Amniotic epithelial cell (primary cell): ENCODE data around the gene MAD1L1.
"Not testable (repeated sequence)": the region's sequence is repeated elsewhere in the genome, so short reads cannot be mapped to it uniquely, and the experiment has no call there.

Experiments used
- DNase-seq: peaks from one replicate; pipeline ENCODE4 v3.0.0-alpha.2; 2010; ENCODE audit warnings: low read depth

The MAD1L1 gene

DNA sequence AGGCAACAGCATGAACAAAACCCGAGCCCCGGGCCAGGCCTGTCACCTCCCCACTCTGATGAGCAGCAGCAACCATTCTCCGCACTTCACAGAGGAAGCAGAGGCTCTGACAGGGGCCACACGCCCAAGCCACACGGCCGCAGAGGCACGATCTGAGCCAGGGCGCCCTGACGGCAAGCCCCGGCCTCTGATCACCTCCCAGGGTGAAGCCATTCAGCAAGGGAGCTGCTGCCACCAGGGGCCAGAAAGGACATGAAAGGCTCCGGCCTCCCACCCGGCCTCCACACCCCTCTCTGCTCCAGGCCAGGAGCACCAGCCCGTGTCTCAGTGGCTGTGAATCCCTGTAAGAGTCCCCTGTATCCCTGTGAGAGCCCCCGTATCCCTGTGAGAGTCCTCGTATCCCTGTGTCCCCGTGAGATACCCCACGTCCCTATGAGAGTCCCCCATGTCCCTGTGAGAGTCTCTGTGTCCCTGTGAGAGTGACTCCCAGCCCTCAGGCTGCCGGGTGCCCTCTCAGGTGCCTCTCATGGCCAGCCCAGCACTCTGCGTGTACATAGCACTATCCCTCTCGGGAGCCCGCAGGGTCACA is 187.8 kb downstream of the MAD1L1 start:
- DNase-seq, result no peak

DNA sequence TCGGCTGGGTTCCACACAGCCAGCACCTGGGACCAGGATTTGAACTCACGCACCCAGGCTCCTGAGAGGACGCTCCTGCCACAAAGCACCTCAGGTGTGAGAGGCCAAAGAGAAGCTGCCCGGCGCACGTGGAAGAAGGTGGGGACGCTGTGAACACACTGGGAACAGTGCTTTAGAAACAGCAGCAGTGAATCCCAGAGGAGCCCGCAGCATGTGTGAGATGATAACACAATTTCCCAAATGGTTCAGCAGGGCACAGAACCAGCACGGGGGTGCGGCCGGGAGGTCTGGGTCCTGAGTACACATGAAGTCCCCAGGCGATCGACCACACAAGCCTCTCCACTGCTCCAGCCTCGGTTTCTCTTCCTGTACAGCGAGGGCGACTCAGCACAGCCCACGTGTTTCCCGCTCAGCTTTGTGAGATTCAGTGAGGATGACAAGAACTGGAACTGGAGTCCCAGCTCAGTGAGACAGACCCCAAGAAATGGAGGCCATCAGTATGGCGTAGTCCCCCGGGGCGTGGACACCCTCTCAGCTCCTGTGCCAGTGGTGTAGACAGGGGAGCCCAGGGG is 188.3 kb downstream of the MAD1L1 start:
- DNase-seq, result no peak

DNA sequence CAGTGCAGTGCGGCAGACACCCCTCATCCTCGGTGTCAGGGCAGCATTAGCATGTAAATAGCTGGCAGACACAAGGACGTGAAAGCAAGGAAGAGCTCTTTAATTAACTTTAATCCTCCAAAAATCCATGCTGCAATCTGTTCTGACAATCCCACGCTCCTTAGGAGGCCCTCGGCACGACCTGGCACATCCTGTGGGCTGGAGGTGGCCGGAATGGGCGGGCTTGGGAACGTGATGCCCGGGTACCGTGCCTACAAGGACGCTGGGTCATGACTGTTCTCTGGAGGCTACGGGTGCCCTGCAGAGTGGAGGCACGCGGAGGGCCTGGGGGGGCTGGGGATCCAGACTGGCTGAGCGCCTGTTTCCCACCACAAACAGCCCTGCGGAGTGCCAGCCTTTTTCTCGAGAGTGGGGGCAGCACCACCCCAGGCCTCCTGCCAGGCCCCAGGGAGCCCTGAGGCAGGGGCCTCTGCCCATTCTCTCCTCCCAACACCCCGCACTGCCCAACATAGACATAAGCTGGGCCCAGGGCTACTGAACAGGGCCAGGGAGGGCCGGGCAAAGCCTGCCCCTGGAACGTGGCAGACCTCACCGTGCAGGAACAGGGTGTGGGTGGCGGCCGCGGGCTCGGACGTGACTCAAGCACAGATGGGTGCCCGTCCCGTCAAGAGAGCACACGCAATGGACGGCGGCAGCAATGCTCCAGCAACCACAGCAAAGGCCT is 189.3 kb downstream of the MAD1L1 start:
- DNase-seq, result no peak

DNA sequence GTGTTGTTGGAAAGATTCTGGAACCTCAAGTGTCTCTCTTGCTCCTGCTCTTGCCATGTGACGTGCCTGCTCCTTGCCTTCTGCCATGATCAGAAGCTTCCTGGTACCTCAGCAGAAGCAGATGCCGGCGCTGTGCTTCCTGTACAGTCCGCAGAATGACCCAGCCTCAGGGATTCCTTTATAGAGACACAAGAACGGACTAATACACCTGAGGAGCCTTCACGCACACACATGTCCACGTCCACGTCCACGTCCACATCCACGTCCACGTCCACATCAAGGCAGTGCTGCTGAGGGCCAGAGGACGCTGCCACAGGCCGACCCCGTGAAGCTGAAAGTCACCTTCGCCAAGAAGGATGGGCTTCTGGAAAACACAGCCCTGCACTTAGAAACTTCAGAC is 190.1 kb downstream of the MAD1L1 start:
- DNase-seq, result no peak

DNA sequence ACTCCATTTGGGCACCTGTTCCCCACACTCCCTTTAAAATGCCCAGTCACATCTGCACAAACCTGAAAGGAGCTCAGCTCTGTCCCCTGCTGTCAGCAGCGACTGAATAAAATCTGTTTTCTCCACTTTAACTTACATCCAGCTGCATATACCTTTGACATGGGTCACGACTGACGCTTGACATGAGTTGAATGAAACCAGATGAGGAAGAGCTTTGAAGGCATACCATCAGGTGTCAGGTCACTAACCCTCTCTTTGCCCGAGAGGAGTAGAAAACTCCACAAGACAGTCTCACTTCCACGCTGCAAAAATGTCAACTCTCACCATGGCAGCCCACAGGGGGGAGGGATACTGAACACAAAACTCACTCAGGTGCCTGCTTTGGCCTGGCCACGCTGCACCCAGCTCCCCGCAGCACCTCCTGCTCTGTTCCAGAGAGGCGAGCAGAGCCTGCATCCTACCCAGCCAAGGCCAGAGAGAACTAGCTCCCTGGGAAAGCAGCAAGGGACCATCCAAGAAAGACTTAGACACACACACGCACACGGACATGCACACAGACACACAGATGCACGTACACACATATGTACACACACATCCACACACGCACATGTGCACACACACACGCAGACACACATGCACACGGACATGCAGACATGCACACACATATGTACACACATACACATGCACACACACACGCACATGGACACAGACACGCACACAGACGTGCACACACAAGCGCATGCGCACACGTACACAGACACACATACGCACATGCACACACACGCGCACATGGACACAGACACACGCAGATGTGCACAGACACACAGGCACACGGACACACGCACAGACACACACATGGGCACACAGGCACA is 191.0 kb downstream of the MAD1L1 start:
- no peak for DNase-seq

DNA sequence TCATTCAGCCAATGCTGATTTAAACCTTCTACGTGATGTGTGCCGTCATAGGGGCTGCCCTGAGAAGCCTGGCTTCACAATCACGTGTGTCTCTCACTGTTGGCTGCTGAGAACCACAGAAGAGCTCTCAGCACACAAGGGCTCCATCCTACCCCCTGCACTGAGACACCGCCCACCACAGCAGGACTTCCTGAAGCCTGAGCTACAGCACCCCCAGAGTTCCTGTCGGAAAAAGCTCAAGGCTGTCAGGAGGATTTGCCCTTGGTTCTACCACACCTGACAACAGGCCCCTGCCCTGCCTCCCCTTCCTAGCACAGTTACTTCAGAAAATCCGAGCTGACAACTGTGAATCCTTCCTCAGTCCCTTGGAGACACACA is 191.9 kb downstream of the MAD1L1 start:
- no peak for DNase-seq

DNA sequence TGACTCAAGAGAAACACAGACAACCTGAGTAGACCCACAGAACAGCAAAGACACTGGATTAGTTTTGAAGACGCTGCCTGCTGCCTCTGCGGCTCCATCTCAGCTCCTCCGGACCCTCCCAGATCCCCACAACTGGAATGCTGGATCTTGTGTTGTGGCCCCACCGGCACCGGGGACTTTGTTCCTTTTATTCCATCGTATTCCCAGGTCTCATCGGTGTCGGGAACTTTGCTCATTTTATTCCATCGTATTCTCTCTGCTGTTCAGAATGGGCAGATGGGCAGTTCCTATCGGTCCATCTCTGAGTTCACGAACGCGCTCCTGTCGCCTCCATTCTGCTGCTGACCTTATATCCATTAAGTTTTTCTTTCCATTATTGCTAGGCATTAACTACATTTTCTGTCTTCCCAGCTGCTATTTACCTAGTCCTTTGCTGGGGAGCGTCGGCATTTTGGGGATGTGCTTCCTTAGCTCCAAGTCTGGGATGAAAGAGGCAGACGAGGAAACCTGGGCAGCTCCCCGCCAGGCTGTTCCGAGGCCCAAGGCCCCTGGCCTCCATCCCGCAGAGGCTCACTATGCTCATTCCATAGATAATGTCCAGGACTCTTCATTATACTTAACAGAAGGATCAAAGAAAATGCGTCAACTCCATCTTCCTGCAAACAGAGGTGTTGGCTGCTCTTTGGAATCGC is 192.4 kb downstream of the MAD1L1 start:
- no peak for DNase-seq

DNA sequence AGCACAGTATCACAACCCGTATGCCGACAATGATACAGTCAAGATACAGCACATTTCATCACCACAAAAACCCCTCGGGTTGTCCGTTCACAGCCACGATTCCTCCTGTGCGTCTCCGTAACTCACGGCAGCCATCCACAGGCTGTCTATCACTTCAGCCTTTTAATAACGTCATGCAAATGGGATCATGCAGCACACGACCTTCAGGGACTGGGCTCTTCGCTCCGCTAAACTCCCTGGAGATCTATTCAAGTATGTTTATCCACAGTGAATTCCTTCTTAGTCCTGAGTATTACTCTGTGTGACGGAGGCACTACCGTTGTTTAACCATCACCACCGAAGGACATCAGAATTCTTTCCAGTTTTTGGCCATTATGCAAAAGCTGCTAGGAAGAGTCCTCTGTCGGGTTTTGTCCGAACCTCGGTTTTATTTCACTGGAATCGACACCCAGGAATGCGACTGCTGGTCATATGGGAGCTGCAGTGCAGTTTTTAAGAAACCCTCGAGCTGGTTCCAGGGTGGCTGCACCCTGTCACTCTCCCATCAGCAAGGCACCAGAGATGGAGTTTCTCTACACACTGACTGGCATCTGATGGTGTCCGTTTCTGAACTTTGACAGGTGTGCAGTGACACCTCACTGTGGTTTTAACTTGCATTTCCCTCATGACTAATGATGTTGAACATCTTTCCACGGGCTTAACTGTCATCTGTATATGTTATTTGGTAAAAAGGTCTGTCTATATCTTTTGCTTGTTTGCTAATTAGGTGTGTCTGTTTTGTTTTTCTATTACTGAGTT is 193.6 kb downstream of the MAD1L1 start:
- no peak for DNase-seq

DNA sequence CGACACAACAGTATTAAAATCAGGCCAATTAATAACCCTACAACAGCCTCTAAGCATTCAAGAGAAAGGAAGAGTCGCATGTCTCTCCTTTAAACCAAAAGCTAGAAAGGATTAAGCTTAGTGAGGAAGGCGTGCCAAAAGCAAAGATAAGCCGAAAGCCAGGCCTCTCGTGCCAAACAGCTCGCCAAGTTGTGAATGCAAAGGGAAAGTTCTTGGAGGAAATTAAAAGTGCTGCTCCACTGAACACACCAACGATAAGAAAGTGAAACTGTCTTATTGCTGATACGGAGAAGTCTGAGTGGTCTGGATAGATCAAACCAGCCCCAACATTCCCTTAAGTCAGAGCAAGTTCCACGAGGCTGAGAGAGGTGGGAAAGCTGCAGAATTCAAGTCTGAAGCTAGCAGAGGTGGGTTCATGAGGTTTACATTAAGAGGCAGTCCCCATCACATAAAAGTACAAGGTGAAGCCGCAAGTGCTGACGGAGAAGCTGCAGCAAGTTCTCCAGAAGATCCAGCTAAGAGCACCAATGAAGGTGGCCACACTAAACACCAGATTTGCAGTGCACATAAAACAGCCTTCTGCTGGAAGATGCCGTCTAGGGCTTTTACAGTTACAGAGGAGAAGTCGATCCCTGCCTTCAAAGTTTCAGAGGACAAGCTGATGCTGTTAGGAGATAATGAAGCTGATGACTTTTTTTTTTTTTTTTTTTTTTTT is 194.8 kb downstream of the MAD1L1 start:
- peak; percentile 58 for DNase-seq

DNA sequence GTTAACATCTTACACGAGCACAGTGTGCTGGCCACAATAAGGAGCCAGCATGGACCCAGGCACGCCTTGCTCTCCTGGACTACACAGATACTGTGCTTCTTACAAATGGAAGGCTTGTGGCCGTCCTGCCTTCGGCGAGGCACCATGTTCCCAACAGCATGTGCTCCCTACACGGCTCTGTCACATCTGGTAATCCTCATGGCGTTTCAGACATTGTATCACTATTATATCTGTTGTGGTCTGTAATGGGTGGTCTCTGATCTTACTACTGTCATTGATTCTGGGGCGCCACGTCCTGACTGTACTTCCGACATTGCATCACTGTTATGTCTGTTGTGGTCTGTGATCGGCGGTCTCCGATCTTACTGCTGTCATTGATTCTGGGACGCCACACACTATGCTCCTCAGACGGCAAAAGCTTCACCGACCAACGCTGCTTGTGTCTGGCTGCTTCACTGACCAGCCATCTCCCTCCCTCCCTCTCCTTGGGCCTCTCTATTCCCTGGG is 195.4 kb downstream of the MAD1L1 start:
- no peak for DNase-seq

DNA sequence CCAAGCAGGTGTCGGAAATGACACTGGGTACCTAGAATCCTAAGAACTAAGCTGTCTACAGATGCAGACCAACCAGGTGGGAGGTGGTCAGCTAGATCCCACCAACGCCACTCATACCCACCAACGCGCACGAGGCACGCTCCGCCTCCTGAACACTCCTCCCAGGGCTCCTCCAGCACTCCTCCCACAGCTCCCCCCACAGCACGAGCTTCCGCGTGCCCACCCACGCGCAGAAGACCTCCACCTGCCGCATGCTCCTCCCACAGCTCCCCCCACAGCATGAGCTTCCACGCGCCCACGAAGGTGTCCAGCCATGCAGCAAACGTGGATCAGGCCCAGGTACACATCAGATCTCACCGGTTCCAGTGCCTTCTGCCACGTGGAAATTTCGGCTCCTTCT is 196.0 kb downstream of the MAD1L1 start:
- DNase-seq, result no peak

DNA sequence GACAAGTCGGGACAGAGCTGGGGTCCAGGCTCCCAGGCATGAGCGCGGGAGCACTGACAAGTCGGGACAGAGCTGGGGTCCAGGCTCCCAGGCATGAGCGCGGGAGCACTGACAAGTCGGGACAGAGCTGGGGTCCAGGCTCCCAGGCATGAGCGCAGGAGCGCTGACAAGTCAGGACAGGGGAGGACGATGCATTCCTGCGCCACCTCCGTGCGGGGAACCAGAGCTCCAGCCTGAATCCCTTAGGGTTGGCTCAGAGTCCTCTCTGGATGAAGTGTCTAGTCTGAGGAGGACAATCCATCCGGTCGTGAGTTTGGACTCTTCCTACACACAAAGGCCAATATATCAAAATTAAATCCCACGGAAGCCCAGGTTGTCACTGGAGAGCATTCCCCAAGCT is 196.5 kb downstream of the MAD1L1 start:
- not testable (repeated sequence) for DNase-seq

DNA sequence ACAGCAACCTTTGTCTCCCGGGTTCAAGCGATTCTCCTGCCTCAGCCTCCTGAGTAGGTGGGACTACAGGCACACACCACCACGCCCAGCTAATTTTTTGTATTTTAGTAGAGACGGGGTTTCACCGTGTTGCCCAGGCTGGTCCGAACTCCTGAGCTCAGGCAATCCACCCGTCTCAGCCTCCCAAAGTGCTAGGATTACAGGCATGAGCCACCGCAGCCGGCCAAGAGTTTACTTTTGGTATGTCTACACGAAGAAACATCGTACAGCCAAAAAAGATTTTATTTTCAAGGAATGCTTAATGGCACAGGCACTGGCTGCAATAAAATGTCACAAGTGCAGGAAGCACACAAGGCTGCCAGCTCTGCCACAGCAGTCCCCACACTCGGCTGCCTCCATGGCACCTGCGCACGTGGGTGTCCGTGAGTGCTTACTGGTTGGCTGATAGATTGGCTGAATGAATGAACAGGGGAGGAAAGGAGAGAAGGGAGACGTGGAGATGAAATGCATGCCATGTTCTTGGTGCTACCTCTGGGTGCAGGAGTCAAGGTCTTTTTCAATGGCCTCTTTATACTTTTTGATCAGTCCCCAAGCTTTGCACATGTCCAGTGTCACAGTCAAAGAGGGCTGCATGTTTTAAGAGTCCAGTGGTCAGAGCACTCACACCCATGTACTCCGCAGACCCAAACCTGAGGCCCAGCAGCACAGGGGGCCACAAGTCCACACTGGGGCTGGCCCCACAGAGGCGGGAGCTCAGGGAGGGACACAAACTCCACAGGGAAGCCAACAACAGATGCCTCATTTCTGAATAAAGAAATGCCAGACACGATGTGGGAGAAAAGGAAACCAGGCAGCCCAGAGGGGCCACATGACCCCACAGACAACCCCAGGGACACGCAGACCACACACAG is 198.2 kb downstream of the MAD1L1 start:
- no peak for DNase-seq

DNA sequence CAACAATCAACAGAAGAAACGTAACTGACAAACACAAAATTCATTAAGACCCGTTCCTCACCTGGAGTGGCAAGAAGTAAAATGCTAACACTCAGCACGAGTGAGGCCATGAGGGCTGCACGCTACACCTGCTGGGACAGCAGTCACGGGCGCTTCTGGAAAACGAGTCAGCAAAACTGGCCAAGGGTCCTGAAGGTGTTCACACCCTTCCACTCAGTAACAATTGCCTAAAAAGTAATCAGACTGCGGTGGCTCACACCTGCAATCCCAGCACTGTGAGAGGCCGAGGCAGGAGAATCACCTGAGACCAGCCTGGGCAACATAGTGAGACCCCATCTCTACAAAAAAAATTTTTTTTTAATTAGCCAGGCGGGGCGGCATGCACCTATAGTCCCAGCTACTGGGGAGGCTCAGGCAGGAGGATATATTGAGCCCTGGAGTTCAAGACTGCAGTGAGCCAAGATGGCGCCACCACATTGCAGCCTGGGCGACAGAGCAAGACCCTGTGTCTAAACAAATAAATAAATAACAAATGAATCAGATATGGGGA is 199.1 kb downstream of the MAD1L1 start:
- DNase-seq, result no peak

DNA sequence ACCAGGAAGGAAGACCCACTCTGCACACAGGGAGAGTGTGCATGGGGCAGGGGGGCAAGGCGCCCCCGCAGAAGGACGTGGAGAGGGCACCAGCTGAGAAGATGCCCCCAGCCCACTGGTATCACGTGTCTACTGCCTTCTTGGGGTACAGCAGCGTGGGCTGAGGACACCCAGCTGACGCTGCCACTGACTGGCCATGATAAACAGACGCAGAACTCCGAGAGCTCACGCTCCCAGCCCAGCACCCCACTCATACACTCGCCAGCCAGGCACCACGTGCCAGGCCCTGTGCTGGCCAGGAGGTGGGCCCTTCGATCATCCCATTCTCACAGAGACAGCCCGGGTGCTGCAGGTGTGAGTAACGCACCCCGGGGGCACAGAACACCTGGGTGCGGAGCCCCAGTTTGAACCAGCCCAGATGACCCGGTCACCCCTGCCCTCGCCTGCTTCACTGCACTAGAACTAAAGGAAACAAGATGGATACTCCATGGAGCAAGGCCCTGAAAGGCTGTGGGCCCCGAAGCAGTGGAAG is 199.8 kb downstream of the MAD1L1 start:
- DNase-seq, result no peak

DNA sequence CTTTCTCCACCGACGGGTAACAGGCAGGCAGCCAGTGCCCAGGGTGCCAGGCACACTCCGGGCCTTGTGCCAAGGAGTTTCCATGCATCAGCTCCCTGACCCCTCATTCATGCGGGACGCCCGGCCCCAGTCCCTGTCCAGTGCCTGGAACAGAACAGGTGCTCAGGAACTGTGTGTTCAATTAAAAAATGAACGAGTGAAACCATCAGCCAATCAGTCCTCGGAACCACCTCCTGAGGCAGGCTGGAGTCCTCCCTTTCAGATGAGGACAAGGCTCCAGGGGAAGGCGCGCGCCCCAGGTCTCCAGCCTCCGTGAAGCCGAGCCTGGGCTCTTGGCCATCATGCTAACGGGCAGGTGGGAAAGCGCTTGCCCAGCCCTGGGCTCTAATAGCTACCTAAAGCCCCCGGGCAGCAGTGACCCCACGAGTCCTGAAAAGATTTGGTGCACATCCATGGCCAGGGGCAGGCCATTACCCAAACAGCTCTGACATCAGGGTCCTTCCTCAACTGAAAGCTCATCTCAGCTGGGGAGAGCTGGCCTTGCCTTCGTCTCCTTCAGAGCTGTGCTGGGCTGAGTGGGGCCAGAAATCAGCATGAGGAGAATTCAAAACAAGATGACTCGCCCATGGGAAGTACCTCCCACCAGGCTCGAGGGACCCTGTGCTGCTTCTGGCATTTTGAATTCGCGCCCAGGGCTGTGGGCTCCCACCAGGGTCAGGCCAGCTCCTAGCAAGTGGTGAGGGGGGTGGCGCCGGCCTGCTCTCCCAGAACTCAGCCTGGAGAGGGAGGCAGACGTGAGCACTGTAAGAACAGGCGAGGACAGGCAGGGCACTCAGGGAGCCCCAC is 200.5 kb downstream of the MAD1L1 start:
- DNase-seq, result peak; percentile 10

DNA sequence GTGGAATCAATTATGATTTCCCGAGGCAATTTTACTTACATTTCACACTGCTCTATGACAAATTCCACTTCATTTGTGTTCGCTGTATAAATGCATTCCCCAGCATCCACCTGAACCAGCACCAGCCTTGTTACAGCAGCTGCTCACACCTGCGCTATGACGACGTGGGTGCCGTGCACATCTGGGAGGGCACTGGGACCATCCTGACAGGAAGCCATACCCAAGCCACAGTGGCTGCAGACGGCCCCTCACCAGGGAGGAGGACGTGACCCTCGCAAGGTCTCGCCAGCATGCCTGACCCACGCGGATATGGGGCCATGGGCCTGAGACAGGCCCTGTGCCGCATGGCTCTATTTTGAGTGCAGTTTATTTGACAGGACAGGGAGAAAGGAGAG is 201.3 kb downstream of the MAD1L1 start:
- DNase-seq, result no peak
